WTC11 (cell line): ENCODE data around the gene UBAP1L. TPM values are rescaled to one million over a fixed set of nuclear protein-coding genes. Genes with fewer than 3 reads are reported as not detected.

ENCODE experiments used
- ATAC-seq: fragments of 200-7000 bp; cut with Tn5 transposase; 2 replicates; pipeline ENCODE4 v1.10.0; 2021; ENCODE audit warnings: mild to moderate bottlenecking, moderate library complexity
- CTCF ChIA-PET: fragments of 300-600 bp; sonication (Branson Sonifier 250); formaldehyde crosslinking; loops from one replicate; lab custom pipeline; 2021; ENCODE audit warnings: antibody characterized with exemption; lab: Charles Lee
- POLR2A ChIA-PET: fragments of 350-600 bp; sonication (Branson Sonifier 250); formaldehyde crosslinking; loops from one replicate; lab custom pipeline; 2021; ENCODE audit warnings: antibody characterized with exemption; lab: Charles Lee
- DNase-seq: peaks from one replicate; pipeline ENCODE4 v3.0.0; 2021; ENCODE audit warnings: low spot score
- H3K27ac Mint-ChIP-seq: 2 replicates; pipeline ENCODE4 v1.8.0; 2021; ENCODE audit warnings: mixed read lengths
- H3K27me3 Mint-ChIP-seq: 2 replicates; pipeline ENCODE4 v1.8.0; 2021; ENCODE audit warnings: low read depth, mild to moderate bottlenecking, moderate library complexity, mixed read lengths
- H3K36me3 Mint-ChIP-seq: 2 replicates; pipeline ENCODE4 v1.8.0; 2021; ENCODE audit warnings: mixed read lengths
- H3K4me1 Mint-ChIP-seq: 2 replicates; pipeline ENCODE4 v1.8.0; 2022; ENCODE audit warnings: mixed read lengths
- H3K4me3 Mint-ChIP-seq: 2 replicates; pipeline ENCODE4 v1.8.0; 2021; ENCODE audit warnings: mild to moderate bottlenecking, moderate library complexity, mixed read lengths
- H3K9me3 Mint-ChIP-seq: 2 replicates; pipeline ENCODE4 v1.8.0; 2021; ENCODE audit warnings: mixed read lengths
- CBFB ChIP-seq: sonication (generic); formaldehyde crosslinking; IDR thresholded peaks from 2 replicates; pipeline ENCODE4 v1.8.1; 2022; ENCODE audit warnings: mild to moderate bottlenecking, low read depth, missing genetic modification reagents
- EMX1 ChIP-seq: fragments of 250-450 bp; sonication (Bioruptor Pico); IDR thresholded peaks from 2 replicates; pipeline ENCODE4 v1.8.0; 2021; ENCODE audit warnings: mild to moderate bottlenecking
- ESRRA ChIP-seq: sonication (generic); formaldehyde crosslinking; IDR thresholded peaks from 2 replicates; pipeline ENCODE4 v1.8.1; 2022; ENCODE audit warnings: mild to moderate bottlenecking, missing genetic modification reagents, borderline replicate concordance
- ETV6 ChIP-seq: sonication (generic); formaldehyde crosslinking; IDR thresholded peaks from 2 replicates; pipeline ENCODE4 v1.8.1; 2022; ENCODE audit warnings: mild to moderate bottlenecking, missing genetic modification reagents
- FOXP1 ChIP-seq: sonication (generic); formaldehyde crosslinking; IDR thresholded peaks from 2 replicates; pipeline ENCODE4 v1.8.0; 2022; ENCODE audit warnings: missing genetic modification reagents, mild to moderate bottlenecking, moderate library complexity, borderline replicate concordance
- JAZF1 ChIP-seq: fragments of 250-450 bp; sonication (Bioruptor Pico); IDR thresholded peaks from 2 replicates; pipeline ENCODE4 v1.9.0; 2021; ENCODE audit warnings: moderate library complexity, mild to moderate bottlenecking, inconsistent platforms
- NFE2L1 ChIP-seq: sonication (generic); formaldehyde crosslinking; IDR thresholded peaks from 2 replicates; pipeline ENCODE4 v1.8.1; 2023; ENCODE audit warnings: missing genetic modification reagents
- NR2C2 ChIP-seq: sonication (generic); formaldehyde crosslinking; IDR thresholded peaks from 2 replicates; pipeline ENCODE4 v1.8.0; 2022; ENCODE audit warnings: mild to moderate bottlenecking, missing genetic modification reagents
- NR3C1 ChIP-seq: sonication (generic); formaldehyde crosslinking; conservative IDR thresholded peaks from 2 replicates; pipeline ENCODE4 v1.8.1; 2023; ENCODE audit warnings: low read depth, mild to moderate bottlenecking, missing genetic modification reagents
- SMAD4 ChIP-seq: sonication (generic); formaldehyde crosslinking; IDR thresholded peaks from 2 replicates; pipeline ENCODE4 v1.8.0; 2022; ENCODE audit warnings: mild to moderate bottlenecking, missing genetic modification reagents
- TCF7 ChIP-seq: sonication (generic); formaldehyde crosslinking; IDR thresholded peaks from 2 replicates; pipeline ENCODE4 v1.8.0; 2022; ENCODE audit warnings: mild to moderate bottlenecking, low read depth, missing genetic modification reagents, moderate library complexity
- TEAD1 ChIP-seq: sonication (generic); formaldehyde crosslinking; IDR thresholded peaks from 2 replicates; pipeline ENCODE4 v1.8.0; 2022; ENCODE audit warnings: mild to moderate bottlenecking, missing genetic modification reagents
- ZNF121 ChIP-seq: sonication (generic); formaldehyde crosslinking; IDR thresholded peaks from 2 replicates; pipeline ENCODE4 v1.8.0; 2023; ENCODE audit warnings: missing genetic modification reagents
- ZNF232 ChIP-seq: sonication (generic); formaldehyde crosslinking; IDR thresholded peaks from 2 replicates; pipeline ENCODE4 v1.8.0; 2022; ENCODE audit warnings: mild to moderate bottlenecking, missing genetic modification reagents
- total RNA-seq: library from RNA; stranded (reverse); gene quantifications from 3 replicates; pipeline ENCODE4 v1.2.3, GENCODE V29; 2021
- TF ChIP-seq, protein P1 (sequence below): sonication (generic); formaldehyde crosslinking; IDR thresholded peaks from 2 replicates; pipeline ENCODE4 v1.8.1; 2022; ENCODE audit warnings: low read depth, mild to moderate bottlenecking, moderate library complexity, missing genetic modification reagents, borderline replicate concordance
- TF ChIP-seq, protein P2 (sequence below): fragments of 200-600 bp; IDR thresholded peaks from 2 replicates; pipeline ENCODE4 v1.8.0; 2022; ENCODE audit warnings: antibody characterized with exemption
- TF ChIP-seq, protein P3 (sequence below): sonication (generic); formaldehyde crosslinking; IDR thresholded peaks from 2 replicates; pipeline ENCODE4 v1.8.0; 2022; ENCODE audit warnings: mild to moderate bottlenecking, missing genetic modification reagents
- TF ChIP-seq, protein P4 (sequence below): sonication (generic); formaldehyde crosslinking; conservative IDR thresholded peaks from 2 replicates; pipeline ENCODE4 v1.8.1; 2022; ENCODE audit warnings: mild to moderate bottlenecking, missing genetic modification reagents
- TF ChIP-seq, protein P5 (sequence below): sonication (generic); formaldehyde crosslinking; IDR thresholded peaks from 2 replicates; pipeline ENCODE4 v1.8.0; 2022; ENCODE audit warnings: mild to moderate bottlenecking, missing genetic modification reagents

The UBAP1L gene
- total RNA-seq, 1 experiment from 2014 or later: 2.0 TPM

DNA sequence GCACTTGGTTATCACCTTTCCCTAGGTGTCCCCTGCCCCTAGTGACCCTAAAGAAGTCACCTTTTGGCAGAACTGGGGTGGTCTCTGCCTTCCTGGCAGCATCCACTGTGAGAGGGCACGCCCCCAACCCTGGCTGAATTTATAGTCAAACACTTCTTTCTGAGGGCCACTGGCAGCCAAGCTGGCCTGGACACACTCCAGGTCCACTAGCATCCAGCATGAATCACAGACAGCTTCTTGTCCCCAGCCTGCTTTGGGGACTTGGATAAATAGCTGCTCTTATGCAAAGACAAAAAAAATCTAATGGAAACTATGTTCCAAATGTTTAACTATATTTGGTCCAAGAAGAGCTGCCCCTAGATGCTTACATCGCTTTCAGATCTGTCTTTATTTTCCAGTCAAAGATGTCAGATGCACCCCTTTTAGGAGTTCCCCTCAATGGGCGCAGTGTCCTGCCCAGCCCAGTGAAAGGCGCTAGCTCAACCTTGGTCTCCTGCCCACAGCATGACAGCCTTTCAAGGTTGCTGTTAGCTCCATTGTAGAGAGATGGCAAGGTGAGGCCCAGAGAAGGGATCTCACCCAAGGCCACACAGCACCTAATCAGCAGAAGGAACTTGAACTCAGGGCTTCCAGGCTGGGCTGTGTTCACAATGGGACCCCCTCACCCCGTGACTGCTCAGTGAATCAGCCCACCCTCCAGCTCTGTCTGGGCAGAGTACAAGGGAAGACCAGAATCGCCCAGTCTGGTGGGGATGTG, 54.2 kb downstream of the UBAP1L start:
- CTCF ChIA-PET: interaction anchor here (0.5 to 20.3 kb wide), 7 partner anchors 9 to 48 kb away, joined by 3 to 292 read pairs (median 11); no protein-coding TSS in a partner anchor
- TF ChIP-seq NR2C2 (CRISPR knock-in tag): no peak
- TF ChIP-seq CBFB: no peak
- TF ChIP-seq, protein P1, sequence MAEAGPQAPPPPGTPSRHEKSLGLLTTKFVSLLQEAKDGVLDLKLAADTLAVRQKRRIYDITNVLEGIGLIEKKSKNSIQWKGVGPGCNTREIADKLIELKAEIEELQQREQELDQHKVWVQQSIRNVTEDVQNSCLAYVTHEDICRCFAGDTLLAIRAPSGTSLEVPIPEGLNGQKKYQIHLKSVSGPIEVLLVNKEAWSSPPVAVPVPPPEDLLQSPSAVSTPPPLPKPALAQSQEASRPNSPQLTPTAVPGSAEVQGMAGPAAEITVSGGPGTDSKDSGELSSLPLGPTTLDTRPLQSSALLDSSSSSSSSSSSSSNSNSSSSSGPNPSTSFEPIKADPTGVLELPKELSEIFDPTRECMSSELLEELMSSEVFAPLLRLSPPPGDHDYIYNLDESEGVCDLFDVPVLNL (CRISPR knock-in tag): no peak
- no peak for TF ChIP-seq ZNF232 (CRISPR knock-in tag)
- TF ChIP-seq, protein P2, sequence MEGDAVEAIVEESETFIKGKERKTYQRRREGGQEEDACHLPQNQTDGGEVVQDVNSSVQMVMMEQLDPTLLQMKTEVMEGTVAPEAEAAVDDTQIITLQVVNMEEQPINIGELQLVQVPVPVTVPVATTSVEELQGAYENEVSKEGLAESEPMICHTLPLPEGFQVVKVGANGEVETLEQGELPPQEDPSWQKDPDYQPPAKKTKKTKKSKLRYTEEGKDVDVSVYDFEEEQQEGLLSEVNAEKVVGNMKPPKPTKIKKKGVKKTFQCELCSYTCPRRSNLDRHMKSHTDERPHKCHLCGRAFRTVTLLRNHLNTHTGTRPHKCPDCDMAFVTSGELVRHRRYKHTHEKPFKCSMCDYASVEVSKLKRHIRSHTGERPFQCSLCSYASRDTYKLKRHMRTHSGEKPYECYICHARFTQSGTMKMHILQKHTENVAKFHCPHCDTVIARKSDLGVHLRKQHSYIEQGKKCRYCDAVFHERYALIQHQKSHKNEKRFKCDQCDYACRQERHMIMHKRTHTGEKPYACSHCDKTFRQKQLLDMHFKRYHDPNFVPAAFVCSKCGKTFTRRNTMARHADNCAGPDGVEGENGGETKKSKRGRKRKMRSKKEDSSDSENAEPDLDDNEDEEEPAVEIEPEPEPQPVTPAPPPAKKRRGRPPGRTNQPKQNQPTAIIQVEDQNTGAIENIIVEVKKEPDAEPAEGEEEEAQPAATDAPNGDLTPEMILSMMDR: no peak
- TF ChIP-seq JAZF1: no peak
- no peak for TF ChIP-seq ETV6 (CRISPR knock-in tag)
- TF ChIP-seq, protein P3, sequence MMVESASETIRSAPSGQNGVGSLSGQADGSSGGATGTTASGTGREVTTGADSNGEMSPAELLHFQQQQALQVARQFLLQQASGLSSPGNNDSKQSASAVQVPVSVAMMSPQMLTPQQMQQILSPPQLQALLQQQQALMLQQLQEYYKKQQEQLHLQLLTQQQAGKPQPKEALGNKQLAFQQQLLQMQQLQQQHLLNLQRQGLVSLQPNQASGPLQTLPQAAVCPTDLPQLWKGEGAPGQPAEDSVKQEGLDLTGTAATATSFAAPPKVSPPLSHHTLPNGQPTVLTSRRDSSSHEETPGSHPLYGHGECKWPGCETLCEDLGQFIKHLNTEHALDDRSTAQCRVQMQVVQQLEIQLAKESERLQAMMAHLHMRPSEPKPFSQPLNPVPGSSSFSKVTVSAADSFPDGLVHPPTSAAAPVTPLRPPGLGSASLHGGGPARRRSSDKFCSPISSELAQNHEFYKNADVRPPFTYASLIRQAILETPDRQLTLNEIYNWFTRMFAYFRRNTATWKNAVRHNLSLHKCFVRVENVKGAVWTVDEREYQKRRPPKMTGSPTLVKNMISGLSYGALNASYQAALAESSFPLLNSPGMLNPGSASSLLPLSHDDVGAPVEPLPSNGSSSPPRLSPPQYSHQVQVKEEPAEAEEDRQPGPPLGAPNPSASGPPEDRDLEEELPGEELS (CRISPR knock-in tag): no peak
- TF ChIP-seq NR3C1: no peak
- TF ChIP-seq FOXP1 (CRISPR knock-in tag): no peak
- TF ChIP-seq SMAD4 (CRISPR knock-in tag): no peak
- TF ChIP-seq, protein P4, sequence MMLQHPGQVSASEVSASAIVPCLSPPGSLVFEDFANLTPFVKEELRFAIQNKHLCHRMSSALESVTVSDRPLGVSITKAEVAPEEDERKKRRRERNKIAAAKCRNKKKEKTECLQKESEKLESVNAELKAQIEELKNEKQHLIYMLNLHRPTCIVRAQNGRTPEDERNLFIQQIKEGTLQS (CRISPR knock-in tag): no peak
- TF ChIP-seq ESRRA (CRISPR knock-in tag): no peak
- no peak for TF ChIP-seq TEAD1 (CRISPR knock-in tag)
- TF ChIP-seq TCF7 (CRISPR knock-in tag): no peak
- Mint-ChIP-seq H3K4me1 (peaks cover 8% of the 10 kb centered on the region), H3K4me3 (no peak overlapping the region), H3K36me3 (no peaks in the 10 kb centered on the region), H3K9me3 (peaks cover 8% of the 10 kb centered on the region), H3K27ac (no peak overlapping the region), H3K27me3 (no peaks in the 10 kb centered on the region)
- ATAC-seq: no peak
- no peak for DNase-seq
- POLR2A ChIA-PET: no interaction called here

DNA sequence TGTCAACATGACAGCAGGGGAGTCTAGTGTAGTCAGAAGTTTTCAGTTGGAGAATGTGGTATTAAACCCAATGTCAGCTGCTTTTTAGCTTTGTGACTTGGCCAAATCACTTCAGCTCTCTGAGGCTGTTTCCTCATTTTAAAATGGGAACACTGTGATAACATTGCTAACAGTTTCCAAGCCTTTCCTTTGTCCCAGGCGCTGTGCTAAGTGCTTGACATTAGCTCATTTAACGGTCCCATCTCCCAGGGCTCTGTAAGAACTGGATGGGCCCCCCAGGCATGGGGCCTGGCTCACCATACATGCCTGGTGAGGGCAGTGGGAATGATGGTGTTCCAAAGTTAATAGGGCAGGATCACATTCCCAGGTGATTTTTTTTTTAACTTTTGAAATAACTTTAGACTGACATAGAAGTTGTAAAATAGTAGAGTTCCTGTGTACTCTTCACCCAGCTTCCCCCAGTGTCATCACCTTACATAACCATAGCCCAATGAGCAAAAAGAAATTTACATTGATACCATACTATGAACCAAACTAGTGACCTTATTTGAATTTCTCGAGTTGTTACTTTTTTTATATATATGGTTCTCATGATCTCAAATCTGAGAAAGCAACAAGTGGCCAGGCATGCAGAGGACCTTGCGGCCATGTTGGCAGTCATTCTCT, 54.9 kb downstream of the UBAP1L start:
- Mint-ChIP-seq H3K4me1 (peaks cover 2% of the 10 kb centered on the region; the same call in 1 of the 2 replicates), H3K36me3 (no peaks in the 10 kb centered on the region), H3K9me3 (peaks cover 8% of the 10 kb centered on the region), H3K27me3 (no peaks in the 10 kb centered on the region), H3K4me3 (no peak overlapping the region), H3K27ac (no peak overlapping the region)
- POLR2A ChIA-PET: no interaction called here
- DNase-seq: no peak
- CTCF ChIA-PET: interaction anchor here (0.5 to 20.3 kb wide), 6 partner anchors 9 to 49 kb away, joined by 3 to 292 read pairs (median 14); no protein-coding TSS in a partner anchor
- TF ChIP-seq EMX1 (CRISPR knock-in tag) (no peak), SMAD4 (CRISPR knock-in tag) (no peak), ZNF121 (CRISPR knock-in tag) (no peak), NFE2L1 (no peak)
- TF ChIP-seq, protein P5, sequence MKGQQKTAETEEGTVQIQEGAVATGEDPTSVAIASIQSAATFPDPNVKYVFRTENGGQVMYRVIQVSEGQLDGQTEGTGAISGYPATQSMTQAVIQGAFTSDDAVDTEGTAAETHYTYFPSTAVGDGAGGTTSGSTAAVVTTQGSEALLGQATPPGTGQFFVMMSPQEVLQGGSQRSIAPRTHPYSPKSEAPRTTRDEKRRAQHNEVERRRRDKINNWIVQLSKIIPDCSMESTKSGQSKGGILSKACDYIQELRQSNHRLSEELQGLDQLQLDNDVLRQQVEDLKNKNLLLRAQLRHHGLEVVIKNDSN (CRISPR knock-in tag): no peak
- TF ChIP-seq, protein P1 (CRISPR knock-in tag): no peak
- no peak for ATAC-seq
